Neural progenitor cell (in vitro differentiated cells): ENCODE measurements around the gene MUC7.

Experiments used
- CTCF ChIP-seq: fragments of 200-600 bp; sonication (generic); IDR thresholded peaks from 2 replicates; pipeline ENCODE4 v1.5.1; 2017; ENCODE audit warnings: antibody characterized with exemption, mild to moderate bottlenecking
- EZH2phosphoT487 ChIP-seq: fragments of 200-600 bp; sonication (generic); IDR thresholded peaks from 2 replicates; pipeline ENCODE4 v1.6.1; 2017; ENCODE audit warnings: antibody characterized with exemption

- TF ChIP-seq CTCF (no peak), EZH2phosphoT487 (no peak)
These were observed 50.6 kb downstream of the MUC7 start for GRCh38 chr4:70522626-70523025.
